Lower leg skin (tissue), 3 donors: ENCODE data around the gene NDST4.

Experiments used
- POLR2A ChIP-seq, 2 donors: fragments of 450-650 bp; IDR thresholded peaks; one replicate each; pipeline ENCODE4 v1.6.1; 2016 to 2017; ENCODE audit warnings: antibody characterized with exemption in 2 of 2, mild to moderate bottlenecking in 1 of 2, moderate library complexity in 1 of 2
- TF ChIP-seq, protein P1 (sequence below), 3 donors: fragments of 450-650 bp; IDR thresholded peaks; one replicate each; pipeline ENCODE4 v1.5.1; 2016; ENCODE audit warnings: antibody characterized with exemption in 3 of 3, mild to moderate bottlenecking in 3 of 3, moderate library complexity in 2 of 3

GRCh38 chr4:114875630-114876029, 237.8 kb downstream of the NDST4 start:
- TF ChIP-seq, protein P1, sequence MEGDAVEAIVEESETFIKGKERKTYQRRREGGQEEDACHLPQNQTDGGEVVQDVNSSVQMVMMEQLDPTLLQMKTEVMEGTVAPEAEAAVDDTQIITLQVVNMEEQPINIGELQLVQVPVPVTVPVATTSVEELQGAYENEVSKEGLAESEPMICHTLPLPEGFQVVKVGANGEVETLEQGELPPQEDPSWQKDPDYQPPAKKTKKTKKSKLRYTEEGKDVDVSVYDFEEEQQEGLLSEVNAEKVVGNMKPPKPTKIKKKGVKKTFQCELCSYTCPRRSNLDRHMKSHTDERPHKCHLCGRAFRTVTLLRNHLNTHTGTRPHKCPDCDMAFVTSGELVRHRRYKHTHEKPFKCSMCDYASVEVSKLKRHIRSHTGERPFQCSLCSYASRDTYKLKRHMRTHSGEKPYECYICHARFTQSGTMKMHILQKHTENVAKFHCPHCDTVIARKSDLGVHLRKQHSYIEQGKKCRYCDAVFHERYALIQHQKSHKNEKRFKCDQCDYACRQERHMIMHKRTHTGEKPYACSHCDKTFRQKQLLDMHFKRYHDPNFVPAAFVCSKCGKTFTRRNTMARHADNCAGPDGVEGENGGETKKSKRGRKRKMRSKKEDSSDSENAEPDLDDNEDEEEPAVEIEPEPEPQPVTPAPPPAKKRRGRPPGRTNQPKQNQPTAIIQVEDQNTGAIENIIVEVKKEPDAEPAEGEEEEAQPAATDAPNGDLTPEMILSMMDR (IDR thresholded peaks at IDR 0.05) = no peak
- no peak for TF ChIP-seq POLR2A (IDR thresholded peaks at IDR 0.05)
